IPS DF 6.9 (cell line): Measurements from ENCODE around the gene KLHDC9.

Experiments used
- DNase-seq: peaks from one replicate; pipeline ENCODE4 v3.0.0-alpha.2; 2013; ENCODE audit warnings: low read depth, low spot score
- H3K27ac ChIP-seq: one replicate; pipeline ENCODE4 v1.5.1; 2013; ENCODE audit warnings: low read length, control low read depth
- H3K27me3 ChIP-seq: 2 replicates; pipeline ENCODE4 v1.6.1; 2013; ENCODE audit warnings: mild to moderate bottlenecking, low read length; ENCODE audit not compliant: control insufficient read depth, insufficient read depth
- H3K36me3 ChIP-seq: 2 replicates; pipeline ENCODE4 v1.6.1; 2013; ENCODE audit warnings: low read length; ENCODE audit not compliant: control insufficient read depth, insufficient read depth
- H3K4me1 ChIP-seq: 2 replicates; pipeline ENCODE4 v1.6.1; 2013; ENCODE audit warnings: low read length; ENCODE audit not compliant: control insufficient read depth, insufficient read depth
- H3K4me3 ChIP-seq: 2 replicates; pipeline ENCODE4 v1.5.1; 2013; ENCODE audit warnings: mild to moderate bottlenecking, low read length
- H3K9me3 ChIP-seq: 2 replicates; pipeline ENCODE4 v1.6.1; 2013; ENCODE audit warnings: low read length, inconsistent platforms; ENCODE audit not compliant: control insufficient read depth, insufficient read depth
- WGBS: extraction: QIAGEN DNeasy Blood & Tissue Kit; methylation state at CpG from one replicate; pipeline ENCODE4 v1.1.7; 2013; ENCODE audit warnings: mixed read lengths, missing lambda C conversion rate; ENCODE audit not compliant: insufficient read length, insufficient coverage; 5-methylcytosine and 5-hydroxymethylcytosine counted together

KLHDC9 gene

DNA sequence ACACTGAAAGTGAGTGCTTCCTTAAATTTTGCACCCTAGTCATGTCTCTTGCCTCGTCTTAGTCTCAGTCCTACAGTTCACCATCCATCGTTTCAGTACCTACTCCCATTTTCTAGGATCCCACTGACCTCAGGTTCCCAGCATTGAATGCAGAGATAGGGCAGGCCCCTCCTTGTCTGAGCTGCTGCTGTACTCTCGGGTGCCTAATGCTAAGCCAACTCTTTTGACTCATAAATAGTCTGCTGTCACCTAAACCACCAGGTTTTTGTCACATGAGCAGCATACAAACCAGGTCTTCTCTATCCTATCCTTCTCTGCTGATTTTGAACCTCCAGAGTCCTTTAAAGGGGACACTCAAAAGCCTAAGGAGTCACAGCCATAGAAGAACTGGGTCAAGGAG lies 31.5 kb upstream of the KLHDC9 start:
- H3K4me1 ChIP-seq: no peaks in the 10 kb centered on the region; the same call in 1 of the 2 replicates
- no peak for DNase-seq
- H3K4me3 ChIP-seq: no peak overlapping the region
- H3K27ac ChIP-seq: no peak overlapping the region
- H3K9me3 ChIP-seq: no peaks in the 10 kb centered on the region
- no CpG with 5 or more reads among the region's 3 CpGs for WGBS
- H3K27me3 ChIP-seq: no peaks in the 10 kb centered on the region
- no peaks in the 10 kb centered on the region for H3K36me3 ChIP-seq

GRCh38 chr1:161068306-161069234 lies 29.6 kb upstream of the KLHDC9 start:
- H3K4me3 ChIP-seq: no peak overlapping the region
- H3K36me3 ChIP-seq: no peaks in the 10 kb centered on the region
- WGBS: no CpG with 5 or more reads among the region's 10 CpGs
- no peaks in the 10 kb centered on the region; the same call in 1 of the 2 replicates for H3K4me1 ChIP-seq
- no peaks in the 10 kb centered on the region for H3K9me3 ChIP-seq
- DNase-seq: no peak
- no peaks in the 10 kb centered on the region for H3K27me3 ChIP-seq
- H3K27ac ChIP-seq: no peak overlapping the region

- no peaks in the 10 kb centered on the region for H3K36me3 ChIP-seq
- no peak overlapping the region for H3K4me3 ChIP-seq
- no peaks in the 10 kb centered on the region for H3K27me3 ChIP-seq
- H3K27ac ChIP-seq: no peak overlapping the region
- DNase-seq: no peak
- no peaks in the 10 kb centered on the region; the same call in 1 of the 2 replicates for H3K4me1 ChIP-seq
- no CpG with 5 or more reads among the region's 9 CpGs for WGBS
- no peaks in the 10 kb centered on the region for H3K9me3 ChIP-seq
These were observed 28.9 kb upstream of the KLHDC9 start for GRCh38 chr1:161069241-161069640.

- Histone ChIP-seq H3K27ac (no peak within 1 kb of the TSS), H3K4me1 (no peaks in the 10 kb centered on the region; the same call in 1 of the 2 replicates), H3K36me3 (no peaks in the 10 kb centered on the region), H3K27me3 (no peaks in the 10 kb centered on the region), H3K4me3 (no peak within 1 kb of the TSS), H3K9me3 (no peaks in the 10 kb centered on the region)
- DNase-seq: no peak
- WGBS: no CpG with 5 or more reads among the region's 9 CpGs
These were observed 28.4 kb upstream of the KLHDC9 start, which contains the start of gene ARHGAP30 for GRCh38 chr1:161069731-161070270. Gene ARHGAP30 (minus strand): TSS chr1:161069891. CDS start chr1:161069624, 267 bp downstream.

DNA sequence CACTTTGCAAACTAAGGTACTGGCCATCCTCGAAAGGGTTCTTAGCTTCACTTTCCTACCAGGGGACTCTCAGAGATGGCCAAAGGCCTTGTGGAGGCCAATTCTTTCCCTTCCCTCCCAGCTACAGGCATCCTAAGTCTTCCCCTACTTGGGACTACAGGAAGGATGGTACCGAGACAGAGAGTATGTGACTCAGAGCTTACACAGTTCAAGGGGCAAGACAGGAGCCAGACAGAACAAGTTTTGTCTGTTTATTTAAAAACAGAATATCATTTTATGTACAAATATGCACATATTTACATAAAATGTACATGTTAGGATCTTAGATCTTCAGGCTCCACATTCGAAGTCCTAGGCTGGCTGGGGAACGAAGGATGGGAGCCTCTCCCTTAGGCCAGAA lies 27.4 kb upstream of the KLHDC9 start:
- no peaks in the 10 kb centered on the region for H3K36me3 ChIP-seq
- no peak overlapping the region for H3K4me3 ChIP-seq
- no peaks in the 10 kb centered on the region for H3K27me3 ChIP-seq
- WGBS: no CpG with 5 or more reads among the region's 4 CpGs
- no peaks in the 10 kb centered on the region for H3K9me3 ChIP-seq
- H3K27ac ChIP-seq: no peak overlapping the region
- no peaks in the 10 kb centered on the region; the same call in 1 of the 2 replicates for H3K4me1 ChIP-seq
- no peak for DNase-seq

DNA sequence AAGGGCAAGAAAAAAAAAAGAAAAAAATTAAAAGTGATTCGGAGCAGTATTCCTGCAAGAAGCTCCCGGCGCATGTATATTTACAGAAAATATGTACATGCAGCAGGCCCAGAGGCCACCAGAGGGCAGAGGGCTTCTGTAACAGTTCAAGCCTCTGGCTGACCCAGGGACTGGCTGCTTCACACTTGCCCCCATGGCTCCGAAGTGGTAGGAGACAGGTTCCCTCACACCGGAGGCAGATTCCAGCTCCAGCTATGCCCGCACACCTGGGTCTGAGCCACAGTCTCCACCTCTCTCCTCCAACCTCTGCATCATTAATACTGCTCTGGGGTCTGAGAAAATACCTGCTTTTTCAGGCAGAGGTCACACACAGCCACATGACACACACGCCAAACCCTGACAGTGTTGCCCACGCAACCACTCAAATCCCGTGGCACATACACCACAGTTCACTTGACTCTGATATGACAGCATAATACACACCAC lies 26.2 kb upstream of the KLHDC9 start:
- no CpG with 5 or more reads among the region's 9 CpGs for WGBS
- Histone ChIP-seq H3K27me3 (no peaks in the 10 kb centered on the region), H3K9me3 (no peaks in the 10 kb centered on the region), H3K36me3 (no peaks in the 10 kb centered on the region), H3K4me3 (no peak overlapping the region), H3K4me1 (no peaks in the 10 kb centered on the region; the same call in 1 of the 2 replicates), H3K27ac (no peak overlapping the region)
- peak; percentile 33 for DNase-seq

DNA sequence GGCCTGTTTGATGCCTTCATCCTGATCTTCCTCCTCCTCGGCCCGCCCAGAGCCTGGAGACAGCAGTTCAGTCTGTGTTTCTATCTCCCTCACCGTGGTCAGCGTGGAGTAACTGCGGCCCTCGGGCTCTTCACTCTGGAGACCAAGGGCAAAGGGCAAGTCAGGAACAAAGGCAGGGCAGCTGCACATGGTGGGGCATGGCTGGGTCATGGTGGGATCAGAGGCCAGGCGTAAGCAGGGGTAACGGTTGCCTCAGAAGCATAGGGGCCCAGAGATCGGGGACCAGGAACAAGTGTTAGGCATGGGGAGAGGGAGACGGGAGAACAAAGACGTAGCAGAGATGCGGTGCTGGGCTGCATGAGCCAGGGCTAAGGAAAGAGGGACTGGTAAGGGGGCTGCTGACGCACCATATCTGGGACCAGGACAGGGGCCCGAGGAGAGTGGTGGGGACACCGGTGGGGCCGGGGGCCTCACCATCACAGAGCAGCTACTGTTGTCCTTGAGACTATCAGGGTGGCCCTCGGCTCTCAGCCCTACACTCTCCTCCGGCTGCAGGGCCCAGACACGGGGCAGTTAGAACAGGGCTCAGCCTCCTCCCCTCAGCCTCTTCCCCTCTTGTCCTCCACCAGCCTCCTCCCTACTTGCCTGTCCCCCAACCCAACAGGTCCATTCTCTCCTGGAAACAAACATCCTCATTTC lies 25.3 kb upstream of the KLHDC9 start:
- H3K27ac ChIP-seq: no peak overlapping the region

DNA sequence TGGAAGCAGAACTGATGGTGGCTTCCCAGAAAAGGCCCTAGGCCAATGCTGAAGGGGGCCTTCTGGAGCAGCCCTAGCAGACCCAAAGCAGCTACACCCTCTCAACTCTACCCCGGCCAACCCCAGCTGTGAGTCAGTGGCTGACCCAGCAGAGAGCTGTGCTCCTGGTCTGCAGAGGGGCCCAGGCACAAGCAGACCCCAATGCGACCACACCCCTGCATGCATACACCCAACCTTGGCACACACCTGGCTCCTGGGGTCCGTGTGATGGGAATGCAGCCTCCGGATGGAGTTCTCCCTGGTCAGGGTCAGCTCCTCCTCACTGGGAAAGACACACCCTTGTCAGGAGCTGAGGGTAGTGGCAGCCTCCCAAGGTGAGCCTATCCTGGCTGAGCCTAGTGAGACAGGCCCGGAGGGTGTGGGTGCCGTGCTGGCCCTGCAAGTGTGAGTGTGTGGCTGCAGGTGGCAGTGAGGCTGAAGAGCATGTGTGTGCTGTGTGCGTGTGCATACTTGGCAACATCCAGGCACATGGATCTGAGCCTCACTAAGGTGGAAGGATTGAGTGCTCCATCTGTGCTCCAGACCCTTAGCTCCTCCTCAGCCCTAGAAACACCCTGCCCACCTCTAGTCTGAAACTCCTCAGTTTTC lies 24.6 kb upstream of the KLHDC9 start:
- Histone ChIP-seq H3K36me3 (no peaks in the 10 kb centered on the region), H3K27me3 (no peaks in the 10 kb centered on the region), H3K27ac (no peak overlapping the region), H3K4me3 (no peak overlapping the region), H3K9me3 (no peaks in the 10 kb centered on the region), H3K4me1 (no peaks in the 10 kb centered on the region; the same call in 1 of the 2 replicates)
- DNase-seq: no peak
- no CpG with 5 or more reads among the region's 7 CpGs for WGBS

More for the DNA sequence above, 25.3 kb upstream of the KLHDC9 start:
- no CpG with 5 or more reads among the region's 19 CpGs for WGBS
- H3K27me3 ChIP-seq: no peaks in the 10 kb centered on the region
- no peaks in the 10 kb centered on the region; the same call in 1 of the 2 replicates for H3K4me1 ChIP-seq
- no peak for DNase-seq
- no peaks in the 10 kb centered on the region for H3K9me3 ChIP-seq
- H3K36me3 ChIP-seq: no peaks in the 10 kb centered on the region
- no peak overlapping the region for H3K4me3 ChIP-seq

- H3K27ac ChIP-seq: no peak overlapping the region
- H3K36me3 ChIP-seq: no peaks in the 10 kb centered on the region
- H3K4me1 ChIP-seq: no peaks in the 10 kb centered on the region
- WGBS: no CpG with 5 or more reads among the region's 12 CpGs
- no peaks in the 10 kb centered on the region for H3K9me3 ChIP-seq
- no peaks in the 10 kb centered on the region for H3K27me3 ChIP-seq
- H3K4me3 ChIP-seq: no peak overlapping the region
- DNase-seq: no peak
These were observed 23.3 kb upstream of the KLHDC9 start for GRCh38 chr1:161074676-161075368.
